Activated T-cell treated with anti-CD3 and anti-CD28 coated beads, Interleukin-2, amount 50 U/mL, for 72 hours (primary cell): ENCODE data around the gene NXPE1. TPM values are rescaled to one million over a fixed set of nuclear protein-coding genes. Genes with fewer than 3 reads are reported as not detected.

ENCODE experiments used
- total RNA-seq, 2 donors: library from RNA; stranded (reverse); gene quantifications; one replicate each; pipeline ENCODE4 v1.2.3, GENCODE V29; 2022

NXPE1 gene
- total RNA-seq, 2 donors from 2014 or later, result not detected

Other genes starting within 250 kb of the NXPE1 start
- 1 to 10 TPM; 5.9 to 7.1 TPM for gene C11orf71, start 159.4 kb downstream of the NXPE1 start, total RNA-seq
- 10 to 100 TPM; 40.7 to 52.0 TPM for gene RBM7, start 159.2 kb downstream of the NXPE1 start, total RNA-seq
- 10 to 100 TPM; 60.6 to 61.2 TPM for gene REXO2, start 120.4 kb downstream of the NXPE1 start, total RNA-seq
- gene NXPE4, start 35.9 kb upstream of the NXPE1 start, total RNA-seq, result not detected
- gene NXPE2, start 118.6 kb upstream of the NXPE1 start, total RNA-seq, result not detected